NOMO-1 treated with DMSO at 0.1 percent for 48 hours (cell line): ENCODE results near the gene MRGPRF.

Experiments used
- DNase-seq: peaks from one replicate; lab custom pipeline; 2025; ENCODE audit not compliant: unreplicated experiment; lab: John Stamatoyannopoulos, UW

Gene MRGPRF

DNA sequence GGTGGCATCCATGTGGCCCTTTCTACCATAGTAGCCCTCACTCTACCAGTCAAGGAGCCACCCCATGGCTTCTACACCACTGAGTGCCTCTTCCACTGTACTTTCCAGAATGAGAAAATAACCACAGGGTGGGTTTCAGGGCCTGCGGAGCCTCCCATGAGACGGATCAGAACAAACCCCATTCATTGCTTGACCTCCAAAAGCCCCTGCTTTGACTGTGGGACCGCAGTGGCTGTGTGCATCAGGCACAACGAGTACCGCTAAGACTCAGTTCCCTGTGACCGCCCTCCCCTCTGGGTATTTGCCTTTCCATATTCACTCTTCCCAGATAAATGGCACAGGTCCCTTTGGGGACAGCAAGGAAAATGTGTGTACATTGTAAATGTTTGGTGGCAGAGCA, 11.5 kb upstream of the MRGPRF start:
- no peak for DNase-seq

DNA sequence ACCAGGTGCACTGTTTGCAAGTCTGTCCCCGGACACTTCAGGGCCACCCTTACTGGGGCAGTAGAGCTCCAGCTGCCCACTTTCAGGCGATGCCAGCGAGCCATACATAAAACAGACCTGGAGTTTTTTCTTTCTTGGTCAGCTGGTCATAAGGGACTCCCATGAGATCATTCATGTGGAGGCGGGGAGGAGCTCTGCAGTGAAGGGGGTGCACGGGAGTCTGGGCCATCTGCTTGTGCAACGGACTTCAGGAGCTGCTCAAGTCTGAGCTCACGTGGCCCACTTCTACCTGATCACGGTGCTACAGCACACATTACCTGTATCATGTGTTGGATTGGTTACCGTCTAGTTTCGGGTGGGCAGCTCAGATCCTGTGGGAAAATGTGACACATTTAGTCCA, 9.2 kb upstream of the MRGPRF start:
- DNase-seq = no peak

DNA sequence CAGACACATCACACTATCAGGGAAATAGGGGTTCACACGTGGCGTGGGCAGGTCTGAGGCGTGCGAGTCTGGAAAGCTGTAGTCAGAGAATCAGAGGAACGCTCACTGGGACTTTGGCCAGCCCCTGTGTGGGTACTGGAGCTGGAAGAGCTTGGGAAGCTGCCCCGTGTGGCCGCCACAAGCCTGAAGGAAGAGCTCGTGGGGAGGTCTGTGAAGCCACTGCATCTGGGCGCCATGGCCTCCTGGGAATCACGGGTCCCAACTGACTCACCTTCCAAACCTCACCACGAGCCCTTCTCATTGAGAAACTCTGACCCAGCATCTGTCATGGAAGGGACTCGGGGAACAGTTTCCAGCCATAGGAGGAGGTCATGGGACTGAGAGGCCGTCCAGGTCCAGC, 5.9 kb upstream of the MRGPRF start:
- DNase-seq = no peak

DNA sequence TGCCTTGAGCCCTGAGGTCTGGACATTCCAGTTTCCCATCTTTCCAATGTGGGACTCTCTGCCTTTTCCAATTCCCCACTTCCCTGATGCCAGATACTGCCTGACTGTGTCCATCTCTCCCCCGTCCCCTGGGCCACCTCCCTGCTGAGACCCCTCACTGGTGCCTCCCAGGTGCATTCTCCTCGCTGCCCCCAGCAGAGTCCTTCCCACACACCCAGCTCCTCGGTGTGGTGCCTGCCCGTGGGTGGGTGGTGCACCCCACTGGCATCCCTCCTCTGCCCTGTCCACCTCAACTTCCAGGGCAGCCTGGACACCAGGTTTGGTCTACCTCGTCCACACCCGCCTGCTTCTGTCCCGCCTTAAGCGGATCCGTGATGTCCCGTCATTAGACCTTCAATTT, 4.9 kb upstream of the MRGPRF start:
- no peak for DNase-seq

DNA sequence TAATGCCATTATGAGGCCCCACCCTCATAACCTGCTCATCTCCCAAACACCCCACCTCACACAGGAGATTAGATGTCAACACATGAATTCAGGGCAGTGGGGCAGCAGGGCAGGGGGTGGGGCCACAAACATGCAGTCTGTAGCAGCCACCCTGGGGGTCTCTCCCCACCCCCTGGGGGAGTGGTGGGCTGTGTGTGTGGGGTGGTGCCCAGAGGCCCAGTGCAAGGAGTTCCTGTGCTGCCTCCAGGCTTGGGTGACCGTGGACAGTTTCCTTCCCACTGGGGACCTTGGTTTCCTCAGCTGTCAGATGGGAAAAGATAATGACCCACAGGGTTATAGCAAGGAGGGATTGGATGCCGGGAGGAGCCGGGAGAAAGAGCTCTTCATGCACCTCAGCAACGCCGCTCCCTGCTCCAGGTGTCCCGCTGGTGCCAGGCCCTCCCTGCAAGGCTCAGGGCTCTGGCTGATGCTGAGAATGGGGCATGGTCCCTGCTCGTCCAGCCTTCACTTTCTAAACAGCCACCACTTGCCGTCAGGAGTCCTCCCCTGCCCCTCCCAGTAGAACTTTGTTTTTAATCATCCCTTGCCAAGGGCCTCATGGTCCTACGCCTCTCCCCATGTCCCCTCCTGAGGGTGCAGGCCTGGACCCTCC, 2.0 kb upstream of the MRGPRF start:
- no peak for DNase-seq

DNA sequence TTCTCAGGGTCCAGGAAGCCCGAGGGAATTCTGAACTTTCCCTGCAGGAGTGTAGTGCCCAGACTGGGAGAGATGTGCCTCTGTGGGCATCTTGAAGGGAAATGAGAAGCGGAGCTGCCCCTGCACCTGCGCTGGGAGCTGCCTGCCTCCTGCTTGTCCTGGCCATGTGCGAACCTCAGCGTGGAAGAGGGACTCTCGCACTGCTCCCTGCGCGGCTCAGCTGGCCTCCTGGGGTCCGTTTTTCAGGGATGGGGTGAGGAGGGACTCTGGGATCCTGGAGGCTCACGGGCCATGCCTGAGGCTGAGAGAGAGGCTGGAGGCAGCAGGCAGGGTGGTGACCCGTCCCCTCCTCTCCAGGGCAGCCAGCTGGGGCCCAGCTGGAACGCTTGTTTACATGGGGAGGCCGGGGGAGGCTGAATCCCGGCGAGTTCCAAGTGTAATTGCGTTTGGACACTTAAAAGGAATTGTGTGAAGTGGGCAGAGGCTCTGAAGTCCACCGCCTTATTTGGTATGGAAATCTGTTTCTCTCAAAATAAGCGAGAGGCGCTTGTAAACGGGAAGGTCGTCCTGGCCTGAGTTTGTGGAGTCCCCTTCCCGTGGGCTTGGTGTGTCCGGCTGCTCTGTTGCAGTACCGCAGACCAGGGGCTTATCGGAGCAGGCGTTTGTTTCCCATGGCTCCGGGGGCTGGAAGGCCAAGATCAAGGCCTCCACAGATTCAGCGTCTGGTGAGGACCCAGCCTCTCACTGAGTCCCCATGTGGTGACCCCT, 1.2 kb upstream of the MRGPRF start:
- DNase-seq = no peak

DNA sequence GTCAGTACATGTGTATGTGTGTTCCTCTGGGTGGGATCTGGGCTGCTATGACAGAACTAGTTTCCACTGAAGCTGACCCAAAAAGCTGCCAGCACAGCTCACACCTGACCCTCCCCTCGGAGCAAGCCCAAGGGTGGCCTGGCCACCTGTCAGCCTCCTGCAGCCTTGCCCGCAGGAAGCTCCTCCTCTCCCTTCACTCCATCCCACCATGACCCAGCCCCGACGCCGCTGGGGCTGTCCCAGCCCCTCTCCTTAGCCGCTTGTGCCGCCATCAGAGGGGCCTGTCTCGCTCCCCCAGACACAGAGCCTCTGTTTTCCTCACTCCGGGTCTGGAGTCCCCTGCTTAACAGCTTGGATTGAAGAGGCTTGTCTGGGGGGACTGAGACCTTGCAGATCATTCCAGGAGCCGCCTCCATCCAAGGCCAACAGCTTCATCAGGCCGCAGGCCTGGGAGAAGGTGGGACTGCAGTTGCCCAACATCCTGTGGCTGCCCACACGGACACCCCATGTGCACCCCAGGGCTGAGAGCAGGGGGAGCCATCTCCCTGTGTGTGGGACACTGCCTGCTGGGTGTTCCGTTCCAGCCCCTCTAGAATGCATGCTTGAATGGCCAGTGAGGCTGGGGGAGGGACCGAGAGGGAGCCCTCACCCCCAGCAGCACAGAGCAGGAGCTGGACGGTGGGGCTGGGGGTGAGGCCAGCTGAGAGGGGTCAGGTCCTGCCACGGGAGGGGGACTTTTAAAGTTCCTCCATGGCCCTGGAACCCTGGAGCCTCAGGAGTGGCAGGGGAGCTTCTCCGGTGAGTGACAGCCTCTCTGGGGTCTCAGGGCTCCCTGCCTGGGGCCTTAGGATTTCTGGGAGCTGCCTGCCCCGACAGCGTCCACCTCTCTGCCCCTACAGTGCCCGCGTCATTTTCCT, 696 bp downstream of the MRGPRF start:
- no peak for DNase-seq

DNA sequence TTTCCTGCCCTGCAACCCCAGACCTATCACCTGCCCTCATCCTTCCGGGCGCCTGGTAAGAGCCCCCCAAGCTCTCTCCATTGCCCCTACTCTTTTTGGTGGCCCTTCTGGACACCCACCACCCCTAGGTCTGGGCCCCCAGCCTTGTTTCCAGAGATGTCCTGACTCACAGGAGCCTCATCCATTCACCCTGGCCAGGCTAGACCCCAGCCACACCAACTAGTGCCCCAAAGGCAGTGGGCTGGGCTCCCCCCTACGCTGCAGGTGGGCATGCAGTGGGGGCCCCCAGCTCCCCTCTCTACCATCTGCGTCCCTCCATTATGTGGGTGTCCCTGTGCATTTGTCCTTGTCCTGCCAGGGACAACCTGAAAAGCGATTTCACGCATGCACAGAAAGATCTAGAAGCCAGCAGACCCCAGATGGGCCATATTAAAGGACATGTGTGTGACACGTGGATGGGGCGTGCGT, 1.4 kb downstream of the MRGPRF start:
- DNase-seq = no peak

DNA sequence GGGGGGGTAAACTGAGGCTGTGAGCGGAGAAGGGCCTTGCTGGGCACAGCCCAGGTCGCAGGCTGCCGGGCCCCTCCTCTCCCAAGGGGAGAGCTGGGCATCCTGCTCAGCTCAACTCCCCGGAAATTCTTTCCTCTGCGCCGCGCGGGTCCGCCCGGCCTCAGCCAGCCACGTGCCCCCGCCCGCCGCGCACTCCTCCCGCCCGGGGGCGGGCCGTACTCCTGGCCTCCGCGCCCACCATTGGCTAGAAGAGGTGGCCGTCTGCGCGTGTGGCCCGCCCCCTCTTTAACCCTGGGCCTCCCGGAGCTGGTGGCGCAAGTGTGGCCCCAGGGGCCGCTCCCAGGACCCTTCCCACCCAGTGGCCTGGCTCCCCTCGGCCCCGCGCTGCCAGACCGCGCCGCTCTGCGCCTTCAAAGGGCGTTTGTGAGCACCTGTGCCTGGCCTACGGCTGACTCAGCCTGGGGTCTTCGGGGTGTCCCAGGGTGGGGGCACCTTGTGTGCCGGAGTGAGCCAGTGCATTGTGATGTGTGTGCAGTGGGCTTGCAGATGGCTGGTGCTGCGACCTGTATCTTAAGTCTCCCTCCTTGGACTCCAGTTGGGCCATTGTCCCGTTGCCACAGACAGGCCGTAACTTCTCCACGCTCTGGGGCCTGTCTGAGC, 2.0 kb downstream of the MRGPRF start:
- peak; percentile 15 for DNase-seq

DNA sequence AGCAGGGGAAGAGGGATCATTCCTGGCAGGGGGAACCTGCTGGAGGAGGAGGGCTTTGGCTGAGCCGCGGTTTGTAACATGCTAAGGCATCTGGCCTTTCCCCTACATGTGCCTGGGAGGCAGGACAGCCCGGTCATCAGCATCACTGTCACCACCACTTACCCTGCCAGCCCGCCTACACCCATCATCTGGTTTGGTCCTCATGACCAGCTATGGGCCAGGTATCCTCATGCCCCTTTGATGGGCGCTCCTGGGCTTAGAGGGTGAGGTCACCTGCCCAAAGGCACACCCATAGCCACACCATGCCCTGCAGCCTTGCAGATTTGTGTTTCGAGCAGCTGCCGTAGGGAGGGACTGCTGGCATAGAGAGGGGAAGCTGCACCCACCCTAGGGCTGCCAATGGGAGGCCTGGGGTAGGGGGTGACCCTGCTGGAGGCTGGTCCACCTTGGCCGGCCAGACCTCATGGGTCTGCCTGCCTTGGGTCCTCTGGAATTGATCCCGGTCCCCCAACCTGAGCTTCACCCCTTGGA, 2.6 kb downstream of the MRGPRF start:
- DNase-seq = no peak

DNA sequence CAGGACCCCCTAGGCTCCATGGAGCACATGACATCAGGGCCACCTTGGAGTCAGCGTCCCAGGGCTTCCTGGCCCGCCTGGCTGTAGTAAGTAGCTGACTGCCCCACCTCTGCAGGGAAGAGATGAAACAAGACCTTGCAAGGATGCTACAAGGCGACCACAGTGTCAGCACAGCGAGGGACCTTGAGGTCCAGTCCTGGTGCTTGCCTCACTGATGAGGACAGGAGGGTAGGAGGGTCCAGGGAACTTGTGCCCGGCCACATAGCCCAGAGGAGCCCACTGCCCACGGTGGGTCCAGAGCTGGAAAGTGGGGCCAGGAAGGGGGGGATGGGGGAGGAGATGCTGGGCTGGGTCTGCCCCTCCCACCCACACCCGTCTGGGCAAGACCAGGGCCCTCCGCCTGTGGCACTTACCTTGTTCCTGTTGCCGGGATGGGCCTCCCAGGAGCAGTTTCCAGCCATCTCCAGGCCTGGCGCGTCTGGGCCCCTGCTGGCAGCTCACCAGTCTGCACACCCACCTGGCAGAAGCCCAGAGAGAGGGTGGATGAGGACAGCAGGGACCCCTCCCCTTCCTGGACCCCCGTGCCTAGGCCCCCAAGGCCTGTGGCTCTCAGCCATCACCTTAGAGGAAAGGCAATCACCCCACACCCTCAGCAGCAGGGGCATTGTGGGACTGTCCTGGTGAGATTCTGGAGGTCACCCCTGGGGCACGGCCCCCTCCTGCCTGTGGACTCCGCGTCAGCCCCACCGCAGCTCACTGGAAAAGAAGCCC, 3.4 kb downstream of the MRGPRF start:
- DNase-seq = no peak

DNA sequence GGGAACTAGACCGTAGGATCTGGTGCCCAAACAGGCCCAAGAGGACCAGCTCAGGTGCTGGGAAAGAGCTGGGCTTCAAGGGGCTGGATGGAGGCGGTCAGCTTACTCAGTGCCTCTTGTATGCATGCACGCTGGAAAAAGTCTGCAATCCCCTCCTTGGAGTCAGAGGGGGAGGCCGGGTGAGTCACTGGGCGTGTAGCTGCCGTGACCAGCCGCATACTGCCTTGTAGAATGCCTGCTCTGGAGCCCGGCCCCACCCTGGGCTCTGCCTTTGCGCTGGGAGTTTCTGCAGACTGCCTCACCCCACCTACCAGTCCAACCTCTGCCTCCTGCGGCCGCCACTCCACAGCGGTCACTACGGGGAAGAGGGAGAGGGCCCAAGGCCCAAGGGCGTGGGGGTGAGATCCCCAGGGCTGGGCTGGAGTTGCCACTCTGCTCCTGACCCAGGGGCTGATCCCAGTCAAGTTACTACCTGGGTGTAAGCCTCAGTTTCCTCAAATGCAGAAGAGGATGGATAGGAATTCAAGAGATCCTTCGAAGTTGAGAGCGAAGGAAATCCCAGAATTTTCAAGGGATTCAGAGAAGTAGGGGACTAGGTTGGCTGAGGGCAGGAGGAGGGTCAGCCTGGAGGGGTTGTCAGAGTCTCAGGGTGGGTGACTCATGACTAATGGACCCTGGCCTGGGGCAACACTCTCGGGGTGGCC, 4.2 kb downstream of the MRGPRF start:
- DNase-seq = peak; percentile 6

DNA sequence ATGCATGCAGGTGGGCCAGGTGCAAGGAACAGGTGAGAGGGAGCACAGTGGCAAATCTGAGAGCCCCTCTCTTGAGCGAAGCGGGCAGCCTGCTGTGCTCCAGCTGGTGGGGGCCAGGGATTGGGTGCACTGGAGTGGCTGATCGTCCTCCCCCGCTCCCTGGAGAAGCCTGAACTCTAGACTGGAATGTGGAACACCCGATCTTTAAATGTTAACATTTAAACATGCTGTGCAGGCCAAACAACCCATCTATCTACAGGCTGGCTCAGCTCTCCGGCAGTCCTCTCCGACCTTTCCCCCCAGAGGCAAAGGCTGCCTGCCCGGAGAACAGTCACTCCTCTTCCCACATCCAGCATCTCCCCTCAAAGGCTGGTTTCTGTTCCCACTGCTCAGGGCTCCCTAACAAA, 5.1 kb downstream of the MRGPRF start:
- no peak for DNase-seq

DNA sequence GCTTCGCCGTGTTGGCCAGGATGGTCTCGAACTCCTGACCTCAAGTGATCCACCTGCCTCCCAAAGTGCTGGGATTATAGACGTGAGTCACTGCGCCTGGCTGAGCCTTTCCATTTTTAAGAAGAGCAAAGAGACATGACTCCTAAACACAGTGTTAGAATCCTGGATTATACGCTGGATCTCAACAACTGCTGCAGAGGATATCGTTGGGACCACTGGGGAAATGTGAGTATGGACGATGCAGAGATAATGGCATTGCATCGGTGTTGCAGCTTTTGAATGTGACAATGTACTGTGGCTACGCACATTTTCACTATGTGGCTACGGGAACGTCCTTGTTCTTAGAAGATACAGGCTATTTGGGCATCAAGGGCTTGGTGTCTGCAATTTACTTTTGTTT, 6.2 kb downstream of the MRGPRF start:
- no peak for DNase-seq

DNA sequence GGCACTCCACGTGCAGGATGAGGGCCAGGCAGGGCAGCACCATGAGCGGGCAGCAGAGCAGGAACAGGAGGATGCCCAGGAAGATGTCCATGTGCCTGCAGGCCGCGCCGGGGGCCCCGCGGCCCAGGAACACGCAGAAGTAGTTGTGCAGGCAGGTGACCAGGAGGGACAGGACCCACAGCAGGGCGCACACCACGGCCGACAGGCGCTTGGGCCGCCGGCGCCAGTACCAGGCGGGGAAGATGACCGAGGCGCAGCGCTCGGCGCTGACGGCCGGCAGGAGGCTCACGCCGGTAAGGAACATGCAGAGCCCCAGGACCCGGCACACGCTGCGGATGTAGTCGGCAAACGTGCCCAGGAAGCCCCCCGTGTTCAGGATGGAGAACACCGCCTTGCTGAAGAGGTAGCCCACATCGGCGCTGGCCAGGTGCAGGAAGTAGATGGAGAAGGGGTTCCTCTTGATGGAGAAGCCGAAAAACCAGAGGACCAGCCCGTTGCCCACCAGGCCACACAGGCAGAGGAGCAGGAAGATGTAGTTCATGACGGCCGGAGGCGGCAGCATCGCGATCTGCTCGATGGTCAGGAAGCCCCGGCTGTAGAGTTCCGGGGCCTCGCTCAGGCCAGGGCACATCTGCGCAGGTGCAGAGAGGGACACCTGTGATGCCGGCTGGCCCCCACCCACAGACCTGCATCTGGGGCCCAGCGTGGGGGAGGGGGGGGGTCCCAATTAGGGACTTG, 7.2 kb downstream of the MRGPRF start:
- DNase-seq = no peak

DNA sequence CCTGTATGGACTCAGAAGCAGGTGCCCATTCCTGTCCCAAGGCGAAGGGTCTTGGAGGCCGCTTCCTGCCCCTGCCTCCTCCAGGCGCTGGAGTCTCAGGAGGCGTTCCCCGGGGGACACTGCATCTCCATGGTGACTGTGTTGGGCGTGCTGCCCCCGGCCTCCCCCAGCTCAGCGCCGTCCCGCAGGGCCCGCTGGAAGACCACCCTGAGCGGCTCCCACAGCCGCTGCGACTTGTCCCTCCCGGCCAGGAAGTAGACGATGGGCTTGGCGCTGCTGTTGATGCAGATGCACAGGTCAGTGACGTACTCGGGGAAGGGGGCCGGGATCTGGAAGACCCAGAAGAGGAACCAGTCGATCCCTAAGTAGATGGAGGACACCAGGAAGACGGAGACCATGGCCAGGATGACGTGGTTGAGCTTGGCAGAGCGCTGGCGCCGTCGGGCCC, 7.8 kb downstream of the MRGPRF start:
- DNase-seq = no peak

DNA sequence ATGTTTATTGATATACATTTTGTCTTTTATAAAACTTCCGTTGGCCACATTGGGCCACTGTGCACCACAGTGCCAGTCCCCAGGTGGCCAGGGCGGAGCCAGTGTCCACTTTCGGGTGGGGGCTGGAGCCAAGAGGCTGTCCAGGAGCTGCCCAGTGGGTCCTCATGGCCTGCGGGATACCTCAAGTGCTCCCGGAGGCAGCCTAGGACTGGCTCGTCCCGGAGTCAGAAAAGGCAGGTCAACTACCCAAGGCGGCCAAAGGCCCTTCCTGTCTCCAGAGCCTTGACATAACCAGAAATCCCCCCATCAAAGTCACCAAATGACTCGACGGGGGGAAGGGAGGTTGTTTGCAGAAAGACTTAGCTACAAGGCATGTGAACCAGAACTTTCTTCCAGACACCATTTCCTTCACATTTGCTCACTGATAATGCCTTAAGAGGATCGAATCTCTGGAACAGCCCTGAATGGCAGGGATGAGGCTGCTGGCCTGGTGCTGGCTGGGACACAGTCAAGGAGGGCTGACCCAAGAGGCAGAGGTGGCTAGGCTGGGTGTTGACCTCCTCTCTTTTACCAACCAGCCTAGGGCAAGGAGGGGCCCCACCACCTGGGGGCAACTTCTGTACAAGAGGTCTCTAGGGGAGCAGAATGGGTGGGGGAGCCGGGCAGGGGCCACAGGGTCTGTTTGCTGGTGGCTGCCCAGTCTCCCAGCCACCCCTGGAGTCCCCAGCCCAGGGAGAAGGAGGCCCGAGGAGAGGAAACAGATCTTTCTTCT, 8.4 kb downstream of the MRGPRF start:
- DNase-seq = no peak

DNA sequence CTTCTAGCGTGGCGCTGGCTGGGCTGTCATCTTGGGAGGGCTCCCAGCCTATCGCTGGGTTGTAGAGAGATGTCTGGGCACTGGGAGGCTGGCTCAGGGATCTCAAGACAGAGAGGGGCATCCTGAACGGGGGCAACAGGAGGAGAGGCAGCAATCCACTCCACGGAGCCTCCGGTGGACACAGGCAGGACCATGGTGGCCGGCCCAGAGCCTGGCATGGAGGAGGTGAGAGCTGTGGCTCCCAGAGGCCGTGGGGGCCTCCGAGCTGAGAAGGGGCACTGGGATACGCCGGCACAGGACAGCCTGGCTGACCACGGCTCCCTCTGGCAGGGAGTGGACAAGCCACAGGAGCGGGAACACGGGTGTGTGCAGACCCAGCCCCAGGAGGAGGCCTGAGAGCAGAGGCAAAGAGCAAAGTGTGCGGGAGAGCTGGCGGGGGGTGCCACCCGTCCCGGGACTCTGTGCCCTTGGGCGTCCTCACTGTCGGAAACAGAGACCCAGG, 9.1 kb downstream of the MRGPRF start:
- no peak for DNase-seq
